ENCODE data around the gene PIK3C2A.

Gene PIK3C2A

DNA sequence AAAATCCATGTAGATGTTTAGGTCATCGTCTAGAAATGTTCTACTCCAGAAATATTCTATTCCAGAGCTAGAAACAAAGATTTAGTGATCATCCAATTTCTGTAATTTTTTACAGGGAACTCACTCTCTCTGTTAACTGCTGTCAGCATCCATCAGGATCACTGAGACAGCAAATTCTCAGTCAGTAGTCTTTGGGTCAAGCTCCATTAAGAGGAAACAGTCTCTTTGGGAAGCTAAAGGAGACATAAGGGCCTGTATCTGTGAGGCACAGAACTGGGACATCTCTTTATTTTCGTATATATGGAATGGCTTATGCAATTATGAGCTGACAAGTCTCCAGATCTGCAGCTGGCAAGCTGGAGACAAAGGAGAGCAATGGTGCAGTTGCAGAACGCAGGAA, 48.3 kb downstream of the PIK3C2A start:
- no peak for DNase-seq

All from bone marrow (tissue), 2 donors.